Peyer's patch (tissue), 4 donors: ENCODE results near the gene CACNA1A.

ENCODE experiments used
- CTCF ChIP-seq, 6 experiments: fragments of 450-650 bp in 4 of 6; fragments of 200-600 bp in 2 of 6; sonication (generic) in 1 of 6; IDR thresholded peaks; one replicate each; pipeline ENCODE4 v1.5.1; 2017 to 2019; ENCODE audit warnings: antibody characterized with exemption in 6 of 6, mild to moderate bottlenecking in 3 of 6, moderate library complexity in 1 of 6
- POLR2A ChIP-seq, 2 donors: fragments of 450-650 bp; IDR thresholded peaks; one replicate each; pipeline ENCODE4 v1.5.1; 2017; ENCODE audit warnings: antibody characterized with exemption in 2 of 2, mild to moderate bottlenecking in 2 of 2, moderate library complexity in 2 of 2

- TF ChIP-seq POLR2A (IDR thresholded peaks at IDR 0.05) (no peak), CTCF (IDR thresholded peaks at IDR 0.05) (no peak)
Observed at GRCh38 chr19:13350072-13350471, 156.2 kb downstream of the CACNA1A start.
